GM18517 (cell line): ENCODE results near the gene HMX2.

Experiments used
- ATAC-seq: cut with Tn5 transposase; IDR thresholded peaks from one replicate; pipeline ENCODE4 v1.9.1; 2021; ENCODE audit warnings: mild to moderate bottlenecking, moderate library complexity; ENCODE audit not compliant: unreplicated experiment

HMX2 gene

DNA sequence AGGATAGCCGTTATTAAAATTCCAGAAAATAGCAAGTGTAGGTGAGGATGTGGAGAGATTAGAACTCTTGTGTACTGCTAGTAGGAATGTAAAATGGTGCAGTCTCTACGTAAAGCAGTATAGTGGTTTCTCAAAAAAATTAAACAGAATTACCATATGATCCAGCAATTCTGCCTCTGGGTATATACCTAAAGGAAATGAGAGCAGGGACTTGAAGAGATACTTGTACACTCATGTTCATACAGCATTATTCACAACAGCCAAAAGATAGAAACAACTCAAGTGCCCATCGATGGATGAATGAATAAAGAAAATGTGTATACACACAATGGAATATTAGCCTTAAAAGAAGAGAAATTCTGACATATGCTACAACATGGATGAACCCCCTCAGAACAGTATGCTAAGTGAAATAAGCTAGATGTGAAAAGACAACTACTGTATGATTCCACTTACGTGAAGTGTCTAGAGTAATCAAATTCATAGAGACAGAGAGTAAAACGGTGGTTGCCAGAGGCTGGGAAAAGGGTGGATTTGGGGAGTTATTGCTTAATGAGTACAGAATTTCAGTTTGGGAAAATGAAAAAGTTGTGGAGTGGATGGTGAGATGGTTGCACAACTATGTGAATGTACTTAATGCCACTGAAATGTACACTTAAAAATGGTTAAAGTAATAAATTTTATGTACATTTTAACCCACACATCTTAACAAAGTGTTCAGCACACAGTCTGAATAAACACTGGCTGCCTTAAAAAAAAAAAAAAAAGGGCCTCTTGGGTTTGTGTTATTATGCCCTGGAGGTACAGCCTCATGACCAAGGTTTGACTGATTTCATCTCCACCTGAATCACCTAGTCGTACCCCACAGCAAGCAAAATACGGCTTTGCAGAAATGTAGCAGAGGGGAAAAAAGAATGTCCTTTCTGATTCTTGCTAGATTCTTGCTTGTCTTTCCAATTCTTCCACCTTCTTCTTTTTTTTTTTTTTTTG lies 32.5 kb downstream of the HMX2 start:
- ATAC-seq = no peak

GRCh38 chr10:123183724-123184123 lies 35.8 kb downstream of the HMX2 start:
- ATAC-seq = no peak

DNA sequence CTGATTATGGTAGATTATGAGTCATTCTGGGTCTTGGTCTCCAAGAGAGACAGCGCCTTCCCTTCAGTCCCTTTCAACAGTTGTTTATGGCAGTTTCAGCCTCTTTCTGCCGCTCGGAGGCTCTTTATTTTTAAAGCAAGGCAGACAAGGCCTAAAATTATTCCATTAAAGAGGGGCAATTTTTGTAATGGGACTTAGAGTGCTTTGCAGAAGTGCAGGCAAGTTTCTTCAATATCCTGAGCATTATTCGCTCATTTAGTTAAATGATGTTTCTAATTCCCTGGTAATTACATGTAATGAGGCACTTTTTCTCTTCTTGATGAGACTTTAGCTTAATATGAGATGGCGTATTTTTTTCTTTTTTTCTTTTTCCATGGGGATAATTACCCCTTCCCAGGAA lies 39.8 kb downstream of the HMX2 start:
- ATAC-seq = no peak

DNA sequence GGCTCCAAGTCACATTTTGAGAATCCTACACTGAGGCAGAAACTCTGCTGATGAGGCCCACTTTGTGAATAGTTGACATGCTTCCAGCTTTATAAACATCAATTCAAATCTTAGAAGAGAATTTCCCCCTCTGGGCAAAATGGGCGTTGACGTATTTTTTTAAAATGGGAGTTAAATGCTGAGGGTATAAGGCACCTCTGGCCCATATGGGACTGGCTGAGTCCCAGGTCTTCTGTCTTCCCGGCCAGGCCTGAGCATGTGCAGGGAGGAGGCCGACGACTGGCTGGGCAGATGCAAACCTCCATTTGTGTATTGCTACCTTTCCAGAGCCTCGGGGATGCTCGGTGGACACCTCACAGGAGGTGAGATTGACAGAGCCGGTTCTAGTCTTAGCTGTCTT lies 44.0 kb downstream of the HMX2 start:
- ATAC-seq = no peak

- ATAC-seq = no peak
Observed at GRCh38 chr10:123194056-123194455, 46.1 kb downstream of the HMX2 start.
